DMS 273 treated with DMSO at 0.1 percent for 48 hours (cell line): ENCODE results near the gene CNN2.

Experiments used
- DNase-seq: peaks from one replicate; lab custom pipeline; 2025; lab: John Stamatoyannopoulos, UW

Gene CNN2

GRCh38 chr19:1065606-1066109 lies 39.2 kb downstream of the CNN2 start:
- DNase-seq = no peak

- no peak for DNase-seq
Measured at GRCh38 chr19:1066251-1066747, 39.9 kb downstream of the CNN2 start.

GRCh38 chr19:1066748-1067340 lies 40.4 kb downstream of the CNN2 start, which contains the start of gene ARHGAP45:
TSS of gene ARHGAP45 (plus strand) at chr19:1067167. CDS start at chr19:1067406, 239 bp downstream.
- no peak for DNase-seq

GRCh38 chr19:1067341-1067957 lies 41.0 kb downstream of the CNN2 start:
- no peak for DNase-seq

- no peak for DNase-seq
Measured at GRCh38 chr19:1068009-1069001, 41.9 kb downstream of the CNN2 start.

GRCh38 chr19:1069009-1069779 lies 42.8 kb downstream of the CNN2 start:
- DNase-seq = no peak

GRCh38 chr19:1070576-1070930 lies 44.1 kb downstream of the CNN2 start:
- DNase-seq = no peak

- DNase-seq = no peak
Measured at GRCh38 chr19:1070931-1071791, 44.8 kb downstream of the CNN2 start.

GRCh38 chr19:1072371-1073015 lies 46.1 kb downstream of the CNN2 start:
- no peak for DNase-seq

- no peak for DNase-seq
Measured at GRCh38 chr19:1073063-1073955, 46.9 kb downstream of the CNN2 start.

- no peak for DNase-seq
Measured at GRCh38 chr19:1073956-1074517, 47.6 kb downstream of the CNN2 start.

- peak; percentile 58 for DNase-seq
Measured at GRCh38 chr19:1074544-1075283, 48.3 kb downstream of the CNN2 start.

GRCh38 chr19:1076046-1076386 lies 49.6 kb downstream of the CNN2 start:
- DNase-seq = no peak

- no peak for DNase-seq
Measured at GRCh38 chr19:1076951-1077350, 50.5 kb downstream of the CNN2 start.

GRCh38 chr19:1079566-1080111 lies 53.2 kb downstream of the CNN2 start:
- no peak for DNase-seq

- DNase-seq = no peak
Measured at GRCh38 chr19:1080360-1081161, 54.2 kb downstream of the CNN2 start.
